OCI-LY1 (cell line): ENCODE measurements around the gene PSPC1.

Experiments used
- CTCF ChIP-seq: fragments of 200-600 bp; sonication (generic), shearing (Covaris generic); IDR thresholded peaks from 2 replicates; pipeline ENCODE4 v1.5.1; 2017; ENCODE audit warnings: mild to moderate bottlenecking, antibody characterized with exemption, low read length, moderate library complexity, mixed read lengths
- EZH2 ChIP-seq: fragments of 200-600 bp; sonication (generic), shearing (Covaris generic); IDR thresholded peaks from 2 replicates; pipeline ENCODE4 v1.8.0; 2017; ENCODE audit warnings: borderline replicate concordance, mixed run types, mild to moderate bottlenecking, antibody characterized with exemption, low read length, moderate library complexity, mixed read lengths

GRCh38 chr13:19791953-19792537 lies 9.3 kb upstream of the PSPC1 start:
- TF ChIP-seq CTCF (no peak), EZH2 (no peak)
